ENCODE results near the gene ARHGAP27. TPM values are rescaled to one million over a fixed set of nuclear protein-coding genes. Genes with fewer than 3 reads are reported as not detected.

The ARHGAP27 gene
- total and polyA plus RNA-seq, 9 of the 15 experiments (the other 6 are each of a cell fraction or from before 2014, with no cell fraction given): 0.04 to 4.6 (median 2.1) TPM

DNA sequence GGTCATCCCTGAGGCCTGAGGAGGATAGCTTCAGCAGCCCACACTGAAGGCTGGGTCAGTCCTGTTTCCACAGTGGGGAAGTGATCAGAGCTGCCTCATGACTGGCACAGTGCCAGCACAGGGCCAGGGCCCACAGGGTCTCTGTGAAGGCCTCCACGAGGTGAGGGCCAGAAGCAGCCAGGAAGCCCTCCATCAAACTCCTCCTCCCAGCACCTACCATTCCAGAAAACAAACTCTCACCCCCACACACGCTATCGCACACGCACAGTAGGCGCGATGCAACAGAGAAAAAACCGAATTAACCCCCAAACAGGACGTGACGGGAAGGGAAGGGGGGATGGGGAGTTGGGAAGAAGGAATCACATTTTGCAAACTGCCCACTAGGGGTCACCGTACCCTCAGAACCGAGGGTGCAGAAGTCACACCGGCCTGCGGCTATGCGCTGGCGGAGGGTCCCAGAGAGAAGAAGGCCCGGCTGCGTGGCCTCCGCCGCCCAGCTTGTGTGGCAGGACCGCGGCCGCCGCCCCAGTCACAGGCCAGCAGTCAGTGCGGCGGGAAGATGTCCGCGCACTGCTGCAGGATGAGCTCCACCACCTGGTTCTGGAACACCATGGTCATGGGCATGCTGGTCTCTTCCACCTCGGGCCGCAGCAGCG lies 37.6 kb downstream of the ARHGAP27 start (continued):
- no peak for TF ChIP-seq ZNF197 (CRISPR knock-in tag; IDR thresholded peaks at IDR 0.05; ENCODE audit: low read depth)
- no peak for TF ChIP-seq EWSR1 (IDR thresholded peaks at IDR 0.05; ENCODE audit: borderline replicate concordance, low read depth, partially characterized antibody)
- TF ChIP-seq, protein P1, sequence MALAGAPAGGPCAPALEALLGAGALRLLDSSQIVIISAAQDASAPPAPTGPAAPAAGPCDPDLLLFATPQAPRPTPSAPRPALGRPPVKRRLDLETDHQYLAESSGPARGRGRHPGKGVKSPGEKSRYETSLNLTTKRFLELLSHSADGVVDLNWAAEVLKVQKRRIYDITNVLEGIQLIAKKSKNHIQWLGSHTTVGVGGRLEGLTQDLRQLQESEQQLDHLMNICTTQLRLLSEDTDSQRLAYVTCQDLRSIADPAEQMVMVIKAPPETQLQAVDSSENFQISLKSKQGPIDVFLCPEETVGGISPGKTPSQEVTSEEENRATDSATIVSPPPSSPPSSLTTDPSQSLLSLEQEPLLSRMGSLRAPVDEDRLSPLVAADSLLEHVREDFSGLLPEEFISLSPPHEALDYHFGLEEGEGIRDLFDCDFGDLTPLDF (CRISPR knock-in tag; IDR thresholded peaks at IDR 0.05): no peak
- TF ChIP-seq NEUROD1 (IDR thresholded peaks at IDR 0.05; ENCODE audit: borderline replicate concordance, low read depth, low read length, partially characterized antibody): peak; percentile 6
- TF ChIP-seq, protein P2, sequence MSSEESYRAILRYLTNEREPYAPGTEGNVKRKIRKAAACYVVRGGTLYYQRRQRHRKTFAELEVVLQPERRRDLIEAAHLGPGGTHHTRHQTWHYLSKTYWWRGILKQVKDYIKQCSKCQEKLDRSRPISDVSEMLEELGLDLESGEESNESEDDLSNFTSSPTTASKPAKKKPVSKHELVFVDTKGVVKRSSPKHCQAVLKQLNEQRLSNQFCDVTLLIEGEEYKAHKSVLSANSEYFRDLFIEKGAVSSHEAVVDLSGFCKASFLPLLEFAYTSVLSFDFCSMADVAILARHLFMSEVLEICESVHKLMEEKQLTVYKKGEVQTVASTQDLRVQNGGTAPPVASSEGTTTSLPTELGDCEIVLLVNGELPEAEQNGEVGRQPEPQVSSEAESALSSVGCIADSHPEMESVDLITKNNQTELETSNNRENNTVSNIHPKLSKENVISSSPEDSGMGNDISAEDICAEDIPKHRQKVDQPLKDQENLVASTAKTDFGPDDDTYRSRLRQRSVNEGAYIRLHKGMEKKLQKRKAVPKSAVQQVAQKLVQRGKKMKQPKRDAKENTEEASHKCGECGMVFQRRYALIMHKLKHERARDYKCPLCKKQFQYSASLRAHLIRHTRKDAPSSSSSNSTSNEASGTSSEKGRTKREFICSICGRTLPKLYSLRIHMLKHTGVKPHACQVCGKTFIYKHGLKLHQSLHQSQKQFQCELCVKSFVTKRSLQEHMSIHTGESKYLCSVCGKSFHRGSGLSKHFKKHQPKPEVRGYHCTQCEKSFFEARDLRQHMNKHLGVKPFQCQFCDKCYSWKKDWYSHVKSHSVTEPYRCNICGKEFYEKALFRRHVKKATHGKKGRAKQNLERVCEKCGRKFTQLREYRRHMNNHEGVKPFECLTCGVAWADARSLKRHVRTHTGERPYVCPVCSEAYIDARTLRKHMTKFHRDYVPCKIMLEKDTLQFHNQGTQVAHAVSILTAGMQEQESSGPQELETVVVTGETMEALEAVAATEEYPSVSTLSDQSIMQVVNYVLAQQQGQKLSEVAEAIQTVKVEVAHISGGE (CRISPR knock-in tag; IDR thresholded peaks at IDR 0.05): no peak
- TF ChIP-seq, protein P3, sequence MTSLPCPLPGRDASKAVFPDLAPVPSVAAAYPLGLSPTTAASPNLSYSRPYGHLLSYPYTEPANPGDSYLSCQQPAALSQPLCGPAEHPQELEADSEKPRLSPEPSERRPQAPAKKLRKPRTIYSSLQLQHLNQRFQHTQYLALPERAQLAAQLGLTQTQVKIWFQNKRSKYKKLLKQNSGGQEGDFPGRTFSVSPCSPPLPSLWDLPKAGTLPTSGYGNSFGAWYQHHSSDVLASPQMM (CRISPR knock-in tag; IDR thresholded peaks at IDR 0.05): no peak
- no peak for TF ChIP-seq COPS2 (conservative IDR thresholded peaks at IDR 0.05)
- peak; percentile 39; the same call in 1 of the 2 replicates for TF ChIP-seq CBX1 (IDR thresholded peaks at IDR 0.05; ENCODE audit: low read depth)
- no peak for TF ChIP-seq PHTF2 (CRISPR knock-in tag; IDR thresholded peaks at IDR 0.05)
- TF ChIP-seq, protein P4, sequence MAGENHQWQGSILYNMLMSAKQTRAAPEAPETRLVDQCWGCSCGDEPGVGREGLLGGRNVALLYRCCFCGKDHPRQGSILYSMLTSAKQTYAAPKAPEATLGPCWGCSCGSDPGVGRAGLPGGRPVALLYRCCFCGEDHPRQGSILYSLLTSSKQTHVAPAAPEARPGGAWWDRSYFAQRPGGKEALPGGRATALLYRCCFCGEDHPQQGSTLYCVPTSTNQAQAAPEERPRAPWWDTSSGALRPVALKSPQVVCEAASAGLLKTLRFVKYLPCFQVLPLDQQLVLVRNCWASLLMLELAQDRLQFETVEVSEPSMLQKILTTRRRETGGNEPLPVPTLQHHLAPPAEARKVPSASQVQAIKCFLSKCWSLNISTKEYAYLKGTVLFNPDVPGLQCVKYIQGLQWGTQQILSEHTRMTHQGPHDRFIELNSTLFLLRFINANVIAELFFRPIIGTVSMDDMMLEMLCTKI (IDR thresholded peaks at IDR 0.05; ENCODE audit: partially characterized antibody): no peak
- no peak for TF ChIP-seq HIVEP1 (CRISPR knock-in tag; IDR thresholded peaks at IDR 0.05)
- TF ChIP-seq, protein P5, sequence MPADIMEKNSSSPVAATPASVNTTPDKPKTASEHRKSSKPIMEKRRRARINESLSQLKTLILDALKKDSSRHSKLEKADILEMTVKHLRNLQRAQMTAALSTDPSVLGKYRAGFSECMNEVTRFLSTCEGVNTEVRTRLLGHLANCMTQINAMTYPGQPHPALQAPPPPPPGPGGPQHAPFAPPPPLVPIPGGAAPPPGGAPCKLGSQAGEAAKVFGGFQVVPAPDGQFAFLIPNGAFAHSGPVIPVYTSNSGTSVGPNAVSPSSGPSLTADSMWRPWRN (IDR thresholded peaks at IDR 0.05; ENCODE audit: low read depth): no peak
- TF ChIP-seq EP300 (IDR thresholded peaks at IDR 0.05; ENCODE audit: low read length): peak; percentile 87
- no peak for TF ChIP-seq ARHGAP35 (IDR thresholded peaks at IDR 0.05; ENCODE audit: partially characterized antibody)
- TF ChIP-seq ZNF584 (CRISPR knock-in tag; IDR thresholded peaks at IDR 0.05; ENCODE audit: low read depth): no peak
- TF ChIP-seq NCOR1 (IDR thresholded peaks at IDR 0.05): peak; percentile 82
- TF ChIP-seq ZC3H8 (IDR thresholded peaks at IDR 0.05): no peak
- TF ChIP-seq, protein P6, sequence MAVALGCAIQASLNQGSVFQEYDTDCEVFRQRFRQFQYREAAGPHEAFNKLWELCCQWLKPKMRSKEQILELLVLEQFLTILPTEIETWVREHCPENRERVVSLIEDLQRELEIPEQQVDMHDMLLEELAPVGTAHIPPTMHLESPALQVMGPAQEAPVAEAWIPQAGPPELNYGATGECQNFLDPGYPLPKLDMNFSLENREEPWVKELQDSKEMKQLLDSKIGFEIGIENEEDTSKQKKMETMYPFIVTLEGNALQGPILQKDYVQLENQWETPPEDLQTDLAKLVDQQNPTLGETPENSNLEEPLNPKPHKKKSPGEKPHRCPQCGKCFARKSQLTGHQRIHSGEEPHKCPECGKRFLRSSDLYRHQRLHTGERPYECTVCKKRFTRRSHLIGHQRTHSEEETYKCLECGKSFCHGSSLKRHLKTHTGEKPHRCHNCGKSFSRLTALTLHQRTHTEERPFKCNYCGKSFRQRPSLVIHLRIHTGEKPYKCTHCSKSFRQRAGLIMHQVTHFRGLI (CRISPR knock-in tag; IDR thresholded peaks at IDR 0.05): no peak
- no peak for TF ChIP-seq TAF9B (IDR thresholded peaks at IDR 0.05; ENCODE audit: partially characterized antibody)
